ENCODE measurements around the gene STMN3. TPM values are rescaled to one million over a fixed set of nuclear protein-coding genes. Genes with fewer than 3 reads are reported as not detected.

The STMN3 gene
- total RNA-seq, 1 experiment from 2014 or later: 65.6 TPM

- ATAC-seq: no peak
- DNase-seq (ENCODE audit: low spot score): no peak
- Mint-ChIP-seq H3K27ac (no peak overlapping the region), H3K4me3 (no peak overlapping the region), H3K9me3 (no peaks in the 10 kb centered on the region), H3K4me1 (no peaks in the 10 kb centered on the region), H3K36me3 (no peaks in the 10 kb centered on the region), H3K27me3 (ENCODE audit: low read depth) (no peaks in the 10 kb centered on the region)
- CTCF ChIA-PET: no interaction called here
- TF ChIP-seq RORB (CRISPR knock-in tag; IDR thresholded peaks at IDR 0.05): no peak
- no peak for TF ChIP-seq STAT6 (CRISPR knock-in tag; conservative IDR thresholded peaks at IDR 0.05; ENCODE audit: low read depth)
- TF ChIP-seq AFF4 (CRISPR knock-in tag; IDR thresholded peaks at IDR 0.05; ENCODE audit: borderline replicate concordance): no peak
- TF ChIP-seq EMX1 (CRISPR knock-in tag; IDR thresholded peaks at IDR 0.05): no peak
- TF ChIP-seq CBFB (CRISPR knock-in tag; IDR thresholded peaks at IDR 0.05; ENCODE audit: low read depth): no peak
- TF ChIP-seq PRRX2 (CRISPR knock-in tag; IDR thresholded peaks at IDR 0.05): no peak
- no peak for TF ChIP-seq ATF3 (CRISPR knock-in tag; conservative IDR thresholded peaks at IDR 0.05)
- no peak for TF ChIP-seq ZNF263 (CRISPR knock-in tag; IDR thresholded peaks at IDR 0.05; ENCODE audit: low read depth)
- TF ChIP-seq E2F5 (CRISPR knock-in tag; IDR thresholded peaks at IDR 0.05): no peak
- no peak for TF ChIP-seq NFE2L1 (CRISPR knock-in tag; IDR thresholded peaks at IDR 0.05)
- no peak for TF ChIP-seq FOXK1 (CRISPR knock-in tag; IDR thresholded peaks at IDR 0.05)
- TF ChIP-seq ATF2 (CRISPR knock-in tag; IDR thresholded peaks at IDR 0.05; ENCODE audit: borderline replicate concordance, low read depth): no peak
- TF ChIP-seq ESRRA (CRISPR knock-in tag; IDR thresholded peaks at IDR 0.05; ENCODE audit: borderline replicate concordance): no peak
- POLR2A ChIA-PET: no interaction called here
Measured at GRCh38 chr20:63686094-63686491, 32.9 kb upstream of the STMN3 start.

GRCh38 chr20:63685269-63686026 lies 32.2 kb upstream of the STMN3 start:
- DNase-seq (ENCODE audit: low spot score): no peak
- POLR2A ChIA-PET: no interaction called here
- Mint-ChIP-seq H3K27me3 (ENCODE audit: low read depth) (no peaks in the 10 kb centered on the region), H3K36me3 (no peaks in the 10 kb centered on the region), H3K27ac (no peak overlapping the region), H3K4me3 (no peak overlapping the region), H3K9me3 (no peaks in the 10 kb centered on the region), H3K4me1 (no peaks in the 10 kb centered on the region)
- CTCF ChIA-PET: no interaction called here
- no peak for ATAC-seq
- TF ChIP-seq PREB (CRISPR knock-in tag; IDR thresholded peaks at IDR 0.05; ENCODE audit: borderline replicate concordance) (no peak), AR (CRISPR knock-in tag; IDR thresholded peaks at IDR 0.05) (no peak), FOXP4 (CRISPR knock-in tag; IDR thresholded peaks at IDR 0.05) (no peak), E2F4 (CRISPR knock-in tag; IDR thresholded peaks at IDR 0.05; ENCODE audit: borderline replicate concordance, low read depth) (no peak)

Data from WTC11 (cell line).